Activated naive CD4-positive, alpha-beta T cell (primary cell): ENCODE results near the gene EML1.

Experiments
- DNase-seq, 4 experiments: peaks; one replicate each; lab custom pipeline; 2025; lab: John Stamatoyannopoulos, UW

EML1 gene

GRCh38 chr14:99779751-99780150 lies 13.5 kb upstream of the EML1 start:
- no peak for DNase-seq

GRCh38 chr14:99780690-99781089 lies 12.5 kb upstream of the EML1 start:
- no peak for DNase-seq

- no peak for DNase-seq
Measured at GRCh38 chr14:99781091-99781490, 12.1 kb upstream of the EML1 start.

- no peak for DNase-seq
Measured at GRCh38 chr14:99781853-99782610, 11.2 kb upstream of the EML1 start.

- DNase-seq: no peak
Measured at GRCh38 chr14:99784508-99784907, 8.7 kb upstream of the EML1 start.

GRCh38 chr14:99785426-99785825 lies 7.8 kb upstream of the EML1 start:
- DNase-seq: no peak

GRCh38 chr14:99786511-99786989 lies 6.7 kb upstream of the EML1 start:
- no peak for DNase-seq

GRCh38 chr14:99788713-99789112 lies 4.5 kb upstream of the EML1 start:
- DNase-seq: no peak

- no peak for DNase-seq
Measured at GRCh38 chr14:99789581-99789980, 3.6 kb upstream of the EML1 start.

- peak in 1 of 4 experiments; percentile 2 for DNase-seq
Measured at GRCh38 chr14:99790201-99790977, 2.8 kb upstream of the EML1 start.

- DNase-seq: no peak
Measured at GRCh38 chr14:99790978-99791376, 2.2 kb upstream of the EML1 start.

- DNase-seq: no peak
Measured at GRCh38 chr14:99791476-99792209, 1.6 kb upstream of the EML1 start.

GRCh38 chr14:99792210-99792535 lies 1.0 kb upstream of the EML1 start:
- no peak for DNase-seq

GRCh38 chr14:99792551-99793212 lies 531 bp upstream of the EML1 start:
- DNase-seq: no peak

- no peak for DNase-seq
Measured at GRCh38 chr14:99794151-99794780, 1.1 kb downstream of the EML1 start.

- DNase-seq: no peak
Measured at GRCh38 chr14:99795046-99795445, 1.8 kb downstream of the EML1 start.

GRCh38 chr14:99797231-99797630 lies 4.0 kb downstream of the EML1 start:
- DNase-seq: no peak

GRCh38 chr14:99800781-99801180 lies 7.6 kb downstream of the EML1 start:
- DNase-seq: no peak

- no peak for DNase-seq
Measured at GRCh38 chr14:99802301-99803105, 9.3 kb downstream of the EML1 start.

- DNase-seq: no peak
Measured at GRCh38 chr14:99803106-99803775, 10.0 kb downstream of the EML1 start.
